Peyer's patch (tissue), 4 donors: ENCODE measurements around the gene TMEM198.

ENCODE experiments used
- CTCF ChIP-seq, 6 experiments: fragments of 450-650 bp in 4 of 6; fragments of 200-600 bp in 2 of 6; sonication (generic) in 1 of 6; IDR thresholded peaks; one replicate each; pipeline ENCODE4 v1.5.1; 2017 to 2019; ENCODE audit warnings: antibody characterized with exemption in 6 of 6, mild to moderate bottlenecking in 3 of 6, moderate library complexity in 1 of 6
- POLR2A ChIP-seq, 2 donors: fragments of 450-650 bp; IDR thresholded peaks; one replicate each; pipeline ENCODE4 v1.5.1; 2017; ENCODE audit warnings: antibody characterized with exemption in 2 of 2, mild to moderate bottlenecking in 2 of 2, moderate library complexity in 2 of 2

- TF ChIP-seq CTCF (IDR thresholded peaks at IDR 0.05) (no peak), POLR2A (IDR thresholded peaks at IDR 0.05) (no peak)
Observed at GRCh38 chr2:219500135-219500534, 43.7 kb upstream of the TMEM198 start.
